Activated B cell treated with CpG ODN at 0.5 μM for 24 hours (primary cell): Measurements from ENCODE around the gene LYL1. TPM values are rescaled to one million over a fixed set of nuclear protein-coding genes. Genes with fewer than 3 reads are reported as not detected.

Experiments
- ATAC-seq: fragments of 200-7000 bp; cut with Tn5 transposase; one replicate; pipeline ENCODE4 v1.10.0; 2021; ENCODE audit warnings: low read depth, mild to moderate bottlenecking, moderate library complexity
- CTCF ChIA-PET: fragments of 350-600 bp; sonication (Branson Sonifier 250); formaldehyde crosslinking; loops from one replicate; lab custom pipeline; 2021; ENCODE audit warnings: antibody characterized with exemption; lab: Charles Lee
- POLR2A ChIA-PET: fragments of 350-600 bp; sonication (Branson Sonifier 250); formaldehyde crosslinking; loops from one replicate; lab custom pipeline; 2021; ENCODE audit warnings: antibody characterized with exemption; lab: Charles Lee
- DNase-seq: peaks from one replicate; pipeline ENCODE4 v3.0.0; 2022
- H3K27ac Mint-ChIP-seq: one replicate; pipeline ENCODE4 v1.8.0; 2020; ENCODE audit warnings: mixed read lengths
- H3K27me3 Mint-ChIP-seq: one replicate; pipeline ENCODE4 v1.8.0; 2021; ENCODE audit warnings: mixed read lengths
- H3K36me3 Mint-ChIP-seq: one replicate; pipeline ENCODE4 v1.8.0; 2021; ENCODE audit warnings: low read depth, mixed read lengths
- H3K4me1 Mint-ChIP-seq: one replicate; pipeline ENCODE4 v1.8.0; 2021; ENCODE audit warnings: mixed read lengths
- H3K4me3 Mint-ChIP-seq: one replicate; pipeline ENCODE4 v1.8.0; 2020; ENCODE audit warnings: mild to moderate bottlenecking, mixed read lengths
- H3K9me3 Mint-ChIP-seq: one replicate; pipeline ENCODE4 v1.8.0; 2020; ENCODE audit warnings: mixed read lengths
- CTCF ChIP-seq: fragments of 200-600 bp; IDR thresholded peaks from one replicate; pipeline ENCODE4 v1.8.0; 2022; ENCODE audit warnings: antibody characterized with exemption, mild to moderate bottlenecking
- intact Hi-C: fragments of 100-400 bp; cut with micrococcal nuclease; formaldehyde crosslinking; loops from one replicate; pipeline ENCODE4 v1.15.1; 2024
- total RNA-seq: library from RNA; stranded (reverse); gene quantifications from 2 replicates; pipeline ENCODE4 v1.2.3, GENCODE V29; 2022

LYL1 gene
- total RNA-seq, 1 donor from 2014 or later: 74.8 TPM

- TF ChIP-seq CTCF: no peak
- no peaks in the 10 kb centered on the region for H3K9me3 Mint-ChIP-seq
- H3K27me3 Mint-ChIP-seq: peaks cover 5% of the 10 kb centered on the region
- DNase-seq (no peak), ATAC-seq (no peak)
- no peaks in the 10 kb centered on the region for H3K36me3 Mint-ChIP-seq
- no peak overlapping the region for H3K4me3 Mint-ChIP-seq
- H3K4me1 Mint-ChIP-seq: no peaks in the 10 kb centered on the region
- CTCF ChIA-PET: no interaction called here
- POLR2A ChIA-PET: interaction anchor here (0.7 kb wide), 1 partner anchor 861 kb away, joined by 3 read pairs; no protein-coding TSS in a partner anchor
- no peak overlapping the region for H3K27ac Mint-ChIP-seq
- intact Hi-C loops: loop anchor here (10.0 kb wide), 1 partner anchor 518 kb away; no protein-coding TSS in a partner anchor
Observed at GRCh38 chr19:13066933-13067807, 35.5 kb downstream of the LYL1 start.

- ATAC-seq (no peak), DNase-seq (no peak)
- Mint-ChIP-seq H3K36me3 (no peaks in the 10 kb centered on the region), H3K4me1 (peaks cover 3% of the 10 kb centered on the region), H3K27ac (no peak overlapping the region), H3K4me3 (no peak overlapping the region), H3K27me3 (peaks cover 9% of the 10 kb centered on the region), H3K9me3 (no peaks in the 10 kb centered on the region)
- ChIA-PET CTCF (no interaction called here), POLR2A (no interaction called here)
- TF ChIP-seq CTCF: no peak
- intact Hi-C loops: loop anchor here (10.0 kb wide), 1 partner anchor 519 kb away; no protein-coding TSS in a partner anchor
Observed at GRCh38 chr19:13066226-13066625, 36.4 kb downstream of the LYL1 start.

- CTCF ChIA-PET: no interaction called here
- peaks cover 5% of the 10 kb centered on the region for H3K4me1 Mint-ChIP-seq
- H3K27ac Mint-ChIP-seq: no peak overlapping the region
- POLR2A ChIA-PET: no interaction called here
- peaks cover 14% of the 10 kb centered on the region for H3K27me3 Mint-ChIP-seq
- H3K4me3 Mint-ChIP-seq: no peak overlapping the region
- DNase-seq (no peak), ATAC-seq (no peak)
- no peak for TF ChIP-seq CTCF
- intact Hi-C loops: loop anchor here (5.0 to 10.0 kb wide), 2 partner anchors 42 to 521 kb away; no protein-coding TSS in a partner anchor
- H3K36me3 Mint-ChIP-seq: no peaks in the 10 kb centered on the region
- no peaks in the 10 kb centered on the region for H3K9me3 Mint-ChIP-seq
Observed at GRCh38 chr19:13064092-13064489, 38.6 kb downstream of the LYL1 start.

- Mint-ChIP-seq H3K27ac (no peak overlapping the region), H3K4me1 (peaks cover 5% of the 10 kb centered on the region), H3K27me3 (peaks cover 14% of the 10 kb centered on the region), H3K4me3 (no peak overlapping the region), H3K9me3 (no peaks in the 10 kb centered on the region), H3K36me3 (no peaks in the 10 kb centered on the region)
- ATAC-seq (no peak), DNase-seq (no peak)
- POLR2A ChIA-PET: no interaction called here
- CTCF ChIA-PET: no interaction called here
- intact Hi-C loops: loop anchor here (5.0 to 10.0 kb wide), 2 partner anchors 41 to 521 kb away; no protein-coding TSS in a partner anchor
- TF ChIP-seq CTCF: no peak
Observed at GRCh38 chr19:13063461-13064091, 39.1 kb downstream of the LYL1 start.

- ChIA-PET CTCF (interaction anchor here (0.6 to 6.4 kb wide), 6 partner anchors 33 to 290 kb away, joined by 3 to 78 read pairs (median 26); no protein-coding TSS in a partner anchor), POLR2A (interaction anchor here (1.9 kb wide), 1 partner anchor 82 kb away, joined by 7 read pairs; no protein-coding TSS in a partner anchor)
- no peak overlapping the region for H3K27ac Mint-ChIP-seq
- H3K9me3 Mint-ChIP-seq: no peaks in the 10 kb centered on the region
- no peaks in the 10 kb centered on the region for H3K36me3 Mint-ChIP-seq
- no peak overlapping the region for H3K4me3 Mint-ChIP-seq
- no peak for TF ChIP-seq CTCF
- intact Hi-C loops: loop anchor here (5.0 to 10.0 kb wide), 2 partner anchors 40 to 522 kb away; no protein-coding TSS in a partner anchor
- DNase-seq: no peak
- H3K4me1 Mint-ChIP-seq: peaks cover 5% of the 10 kb centered on the region
- peaks cover 14% of the 10 kb centered on the region for H3K27me3 Mint-ChIP-seq
- ATAC-seq: no peak
Observed at GRCh38 chr19:13062317-13062716, 40.3 kb downstream of the LYL1 start.
